AG04450 (cell line): ENCODE measurements around the gene EPAS1. TPM values are rescaled to one million over a fixed set of nuclear protein-coding genes. Genes with fewer than 3 reads are reported as not detected.

ENCODE experiments used
- CTCF ChIA-PET: fragments of 300-600, 350-600 bp; formaldehyde crosslinking; extraction: SDS; loops from one replicate; lab custom pipeline; 2022; ENCODE audit warnings: antibody characterized with exemption, inconsistent platforms; lab: Charles Lee
- POLR2A ChIA-PET: fragments of 350-600 bp; formaldehyde crosslinking; extraction: SDS; loops from one replicate; lab custom pipeline; 2021; ENCODE audit warnings: antibody characterized with exemption, inconsistent platforms; lab: Yijun Ruan, JAX
- DNase-seq: peaks from one replicate; pipeline ENCODE4 v3.0.0-alpha.2; 2011; ENCODE audit warnings: low read depth, low spot score
- H3K27ac ChIP-seq: one replicate; pipeline ENCODE4 v1.5.1; 2012; ENCODE audit warnings: low read depth, low read length, control low read depth
- H3K27me3 ChIP-seq: one replicate; pipeline ENCODE4 v1.6.0; 2012; ENCODE audit warnings: low read length; ENCODE audit not compliant: control insufficient read depth, insufficient read depth
- H3K4me3 ChIP-seq: 2 replicates; pipeline ENCODE4 v1.5.1; 2011; ENCODE audit warnings: mild to moderate bottlenecking, low read depth, low read length, control low read depth
- H3K9me3 ChIP-seq: 2 replicates; pipeline ENCODE4 v1.5.1; 2012; ENCODE audit warnings: low read length; ENCODE audit not compliant: control insufficient read depth, insufficient read depth
- polyA plus RNA-seq: library from polyadenylated mRNA; depleted of rRNA; stranded (reverse); fragments of >200 nt; gene quantifications from 2 replicates; pipeline ENCODE4 v1.2.3, GENCODE V29; 2011
- TF ChIP-seq, protein P1 (sequence below): IDR thresholded peaks from 2 replicates; pipeline ENCODE4 v1.5.1; 2011; ENCODE audit warnings: low read depth, low read length, control low read depth, inconsistent platforms

EPAS1 gene
- polyA plus RNA-seq, 1 experiment, result 506 TPM

DNA sequence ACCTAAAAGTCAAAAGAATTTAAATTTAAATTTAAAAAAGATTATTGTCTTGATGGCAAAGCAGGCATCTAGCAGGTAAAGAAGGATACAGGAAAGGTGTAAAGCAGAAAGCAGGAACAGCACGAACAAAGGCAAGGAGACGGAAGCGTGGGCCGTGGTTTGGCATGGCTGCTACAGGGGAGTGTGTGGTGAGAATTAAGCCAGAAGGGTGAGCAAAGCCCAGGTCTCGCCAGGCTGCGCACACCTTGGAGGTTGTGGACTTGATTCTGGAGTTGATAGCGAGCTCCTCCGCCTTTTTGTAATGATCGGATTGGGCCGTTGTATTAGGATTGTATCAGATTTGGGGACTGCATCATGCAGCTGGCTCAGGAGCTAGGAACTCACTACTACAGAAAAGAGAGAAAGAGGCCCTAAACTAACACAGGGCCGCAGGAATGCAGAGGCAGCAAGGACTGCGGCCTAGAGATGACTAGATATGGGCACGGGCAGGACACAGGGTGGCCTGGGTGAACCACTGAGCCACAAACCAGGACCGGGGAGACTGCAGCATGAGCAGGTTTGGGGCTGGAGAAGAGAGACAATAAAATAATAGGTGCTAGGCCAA is 110.7 kb downstream of the EPAS1 start:
- H3K27me3 ChIP-seq, result peaks cover 2% of the 10 kb centered on the region
- no peak for DNase-seq
- TF ChIP-seq, protein P1, sequence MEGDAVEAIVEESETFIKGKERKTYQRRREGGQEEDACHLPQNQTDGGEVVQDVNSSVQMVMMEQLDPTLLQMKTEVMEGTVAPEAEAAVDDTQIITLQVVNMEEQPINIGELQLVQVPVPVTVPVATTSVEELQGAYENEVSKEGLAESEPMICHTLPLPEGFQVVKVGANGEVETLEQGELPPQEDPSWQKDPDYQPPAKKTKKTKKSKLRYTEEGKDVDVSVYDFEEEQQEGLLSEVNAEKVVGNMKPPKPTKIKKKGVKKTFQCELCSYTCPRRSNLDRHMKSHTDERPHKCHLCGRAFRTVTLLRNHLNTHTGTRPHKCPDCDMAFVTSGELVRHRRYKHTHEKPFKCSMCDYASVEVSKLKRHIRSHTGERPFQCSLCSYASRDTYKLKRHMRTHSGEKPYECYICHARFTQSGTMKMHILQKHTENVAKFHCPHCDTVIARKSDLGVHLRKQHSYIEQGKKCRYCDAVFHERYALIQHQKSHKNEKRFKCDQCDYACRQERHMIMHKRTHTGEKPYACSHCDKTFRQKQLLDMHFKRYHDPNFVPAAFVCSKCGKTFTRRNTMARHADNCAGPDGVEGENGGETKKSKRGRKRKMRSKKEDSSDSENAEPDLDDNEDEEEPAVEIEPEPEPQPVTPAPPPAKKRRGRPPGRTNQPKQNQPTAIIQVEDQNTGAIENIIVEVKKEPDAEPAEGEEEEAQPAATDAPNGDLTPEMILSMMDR, result no peak
- ChIA-PET POLR2A (no interaction called here), CTCF (no interaction called here)
- no peak overlapping the region for H3K4me3 ChIP-seq
- H3K27ac ChIP-seq, result no peak overlapping the region
- no peaks in the 10 kb centered on the region for H3K9me3 ChIP-seq

DNA sequence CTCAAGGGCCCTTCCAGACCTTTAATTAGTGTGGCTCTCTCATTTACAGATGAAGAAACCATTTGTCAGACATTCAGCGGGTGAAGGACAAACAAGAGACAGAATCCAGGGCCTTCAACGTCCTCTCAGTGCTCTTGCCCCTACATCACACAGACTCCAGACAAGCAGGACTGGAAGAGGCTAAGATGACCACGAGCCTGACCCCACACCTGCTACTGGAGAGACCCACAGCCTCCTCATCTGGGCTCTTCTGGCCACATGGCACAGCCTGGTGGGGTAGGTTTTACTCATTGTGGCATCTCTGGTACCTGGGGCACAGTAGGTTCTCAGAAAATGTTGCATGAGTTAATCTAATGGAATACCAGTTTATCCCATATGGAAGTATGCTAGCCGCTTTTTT is 112.5 kb downstream of the EPAS1 start:
- ChIA-PET CTCF (no interaction called here), POLR2A (interaction anchor here (1.0 kb wide), 1 partner anchor 22 kb away, joined by 3 read pairs; no protein-coding TSS in a partner anchor)
- no peak overlapping the region for H3K4me3 ChIP-seq
- peaks cover 2% of the 10 kb centered on the region for H3K27me3 ChIP-seq
- no peak overlapping the region for H3K27ac ChIP-seq
- no peak for DNase-seq
- TF ChIP-seq, protein P1, result no peak
- H3K9me3 ChIP-seq, result no peaks in the 10 kb centered on the region

DNA sequence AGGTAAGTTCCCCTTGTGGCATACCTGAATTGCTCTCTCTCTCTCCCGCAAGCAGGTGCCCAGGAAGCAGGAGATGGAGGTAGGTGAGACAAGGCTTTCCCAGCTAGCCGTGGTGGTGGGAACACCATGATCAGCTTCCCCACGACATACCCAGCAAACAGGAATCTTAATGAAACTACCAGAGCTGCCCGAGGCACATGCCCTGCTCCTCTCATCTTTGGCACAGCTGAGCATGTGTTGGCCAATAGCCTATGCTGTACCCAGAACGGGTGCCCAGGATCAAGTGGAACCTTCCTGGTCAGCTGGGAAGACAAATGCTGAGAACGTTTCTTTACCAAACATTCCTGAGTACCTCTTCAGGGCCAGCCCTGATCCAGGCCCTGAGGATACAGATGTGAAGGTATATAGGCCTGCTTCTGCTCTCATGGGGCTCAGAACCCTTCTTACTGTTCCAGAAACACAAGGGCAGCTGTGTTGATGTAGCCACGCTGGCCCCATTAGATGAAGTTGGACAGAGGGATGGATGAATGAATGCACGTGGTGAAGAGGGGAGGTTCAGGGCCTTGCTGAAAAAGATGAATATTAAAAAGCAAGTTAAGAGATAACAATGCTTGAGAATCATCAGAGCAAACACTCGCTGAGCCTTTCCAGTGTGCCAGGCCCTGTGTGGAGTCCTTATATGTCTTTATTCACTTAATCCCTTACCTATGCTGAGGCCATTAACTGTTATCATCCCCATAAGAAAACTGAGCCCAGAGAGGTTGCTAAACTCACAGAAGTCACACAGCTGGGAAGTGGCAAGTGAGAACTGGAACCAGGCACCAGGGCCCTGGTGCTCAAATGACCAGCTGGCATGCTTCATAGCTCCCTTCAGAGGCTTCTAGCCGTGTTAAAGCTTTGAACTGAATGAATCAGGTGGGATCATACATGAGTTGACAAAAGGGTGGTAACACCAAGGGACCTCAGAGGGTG is 113.4 kb downstream of the EPAS1 start:
- H3K27me3 ChIP-seq, result peaks cover 2% of the 10 kb centered on the region
- POLR2A ChIA-PET, result no interaction called here
- CTCF ChIA-PET, result no interaction called here
- no peak overlapping the region for H3K4me3 ChIP-seq
- DNase-seq, result no peak
- TF ChIP-seq, protein P1, result no peak
- H3K27ac ChIP-seq, result no peak overlapping the region
- H3K9me3 ChIP-seq, result no peaks in the 10 kb centered on the region

DNA sequence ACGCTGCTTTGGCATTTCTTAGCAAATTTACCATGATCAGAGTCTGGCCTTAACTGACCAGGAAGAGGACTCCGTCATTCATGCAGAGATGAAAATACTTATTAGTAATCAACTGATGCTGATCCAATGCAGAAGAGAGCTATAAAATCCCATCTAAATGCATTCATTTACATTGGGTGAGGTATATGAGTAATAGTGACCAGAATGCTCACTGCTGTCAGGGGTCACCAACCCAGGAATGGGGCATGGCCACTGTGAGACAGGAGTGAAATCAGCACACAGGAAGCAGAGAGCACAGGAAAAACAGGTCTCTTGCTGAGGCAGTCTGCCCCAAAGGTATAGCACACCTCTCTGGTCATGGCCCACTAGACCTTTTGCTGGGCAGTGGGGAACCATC is 114.0 kb downstream of the EPAS1 start:
- ChIA-PET POLR2A (no interaction called here), CTCF (interaction anchor here (0.6 kb wide), 1 partner anchor 395 kb away, joined by 3 read pairs; no protein-coding TSS in a partner anchor)
- H3K9me3 ChIP-seq, result no peaks in the 10 kb centered on the region
- H3K27me3 ChIP-seq, result peaks cover under 1% of the 10 kb centered on the region
- TF ChIP-seq, protein P1, result no peak
- no peak overlapping the region for H3K4me3 ChIP-seq
- H3K27ac ChIP-seq, result no peak overlapping the region
- no peak for DNase-seq

DNA sequence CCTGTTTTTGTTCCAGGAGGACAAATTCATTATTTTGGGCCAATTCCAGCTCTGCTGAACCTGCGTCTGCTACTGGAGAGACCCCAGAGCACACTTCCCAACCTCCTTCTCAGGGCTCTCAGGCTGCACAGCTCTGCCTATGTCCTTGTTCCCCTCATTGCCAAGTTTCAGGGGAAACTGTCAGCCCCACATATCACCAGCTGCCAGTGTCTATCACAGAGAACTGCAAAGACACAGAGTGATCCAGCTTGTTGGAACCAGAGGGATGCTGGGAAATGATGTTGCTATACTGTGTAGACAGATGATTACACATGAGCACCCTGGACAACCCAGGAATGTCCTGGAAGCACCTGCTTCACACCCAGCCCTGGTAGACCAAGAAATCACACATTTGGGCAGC is 114.8 kb downstream of the EPAS1 start:
- Histone ChIP-seq H3K27me3 (no peaks in the 10 kb centered on the region), H3K27ac (no peak overlapping the region), H3K9me3 (peaks cover 2% of the 10 kb centered on the region; the same call in 1 of the 2 replicates), H3K4me3 (no peak overlapping the region)
- ChIA-PET POLR2A (no interaction called here), CTCF (no interaction called here)
- TF ChIP-seq, protein P1, result no peak
- no peak for DNase-seq
